PC-3 (cell line): ENCODE results near the gene ATP6V1G2. TPM values are rescaled to one million over a fixed set of nuclear protein-coding genes. Genes with fewer than 3 reads are reported as not detected.

Source experiments
- ATAC-seq: fragments of 200-7000 bp; cut with Tn5 transposase; 2 replicates; pipeline ENCODE4 v1.9.1; 2020; ENCODE audit warnings: mild to moderate bottlenecking, moderate library complexity
- BruUV-seq: library from RNA; stranded (reverse); fragments of 400-500 nt; replicated peaks from 2 replicates; lab custom pipeline; 2021; lab: Mats Ljungman, UMichigan
- CTCF ChIA-PET: fragments of 300-600 bp; sonication (Branson Sonifier 250); formaldehyde crosslinking; loops from one replicate; lab custom pipeline; 2022; ENCODE audit warnings: antibody characterized with exemption; lab: Charles Lee
- POLR2A ChIA-PET: fragments of 300-600 bp; sonication (Branson Sonifier 250); formaldehyde crosslinking; loops from one replicate; lab custom pipeline; 2022; ENCODE audit warnings: antibody characterized with exemption; ENCODE audit not compliant: unreplicated experiment; lab: Charles Lee
- DNase-seq: peaks from one replicate; pipeline ENCODE4 v3.0.0-alpha.2; 2015
- H2AFZ ChIP-seq: fragments of 300-600 bp; sonication (generic); 2 replicates; pipeline ENCODE4 v1.6.0; 2016; ENCODE audit warnings: antibody characterized with exemption, low read length
- H3F3A ChIP-seq: fragments of 300-600 bp; sonication (generic); one replicate; pipeline ENCODE4 v1.6.0; 2017; ENCODE audit warnings: antibody characterized with exemption, low read length, control low read depth, mild to moderate bottlenecking; ENCODE audit not compliant: unreplicated experiment
- H3K27ac ChIP-seq: fragments of 300-600 bp; sonication (generic); 2 replicates; pipeline ENCODE4 v1.5.1; 2016; ENCODE audit warnings: mild to moderate bottlenecking, low read length
- H3K27me3 ChIP-seq: fragments of 300-600 bp; sonication (generic); 2 replicates; pipeline ENCODE4 v1.6.1; 2016; ENCODE audit warnings: low read length, mixed read lengths
- H3K36me3 ChIP-seq: fragments of 300-600 bp; sonication (generic); 2 replicates; pipeline ENCODE4 v1.6.1; 2016; ENCODE audit warnings: low read depth, mixed run types, low read length, mixed read lengths
- H3K4me1 ChIP-seq: fragments of 300-600 bp; sonication (generic); 2 replicates; pipeline ENCODE4 v1.5.1; 2016; ENCODE audit warnings: low read length; ENCODE audit not compliant: insufficient read depth
- H3K4me2 ChIP-seq: fragments of 300-600 bp; sonication (generic); 2 replicates; pipeline ENCODE4 v1.6.0; 2016; ENCODE audit warnings: low read length
- H3K4me3 ChIP-seq: fragments of 300-600 bp; sonication (generic); 2 replicates; pipeline ENCODE4 v1.5.1; 2016; ENCODE audit warnings: mild to moderate bottlenecking, low read length, mixed read lengths
- H3K79me2 ChIP-seq: fragments of 300-600 bp; sonication (generic); 2 replicates; pipeline ENCODE4 v1.6.1; 2017; ENCODE audit warnings: low read length, mixed read lengths
- H3K9ac ChIP-seq: fragments of 300-600 bp; sonication (generic); 2 replicates; pipeline ENCODE4 v1.6.0; 2016; ENCODE audit warnings: mild to moderate bottlenecking, low read length
- H3K9me2 ChIP-seq: fragments of 300-600 bp; sonication (generic); replicated peaks from 2 replicates; pipeline ENCODE4 v1.6.1; 2016; ENCODE audit warnings: mixed run types, low read length, mixed read lengths
- H3K9me3 ChIP-seq: fragments of 300-600 bp; sonication (generic); 2 replicates; pipeline ENCODE4 v1.6.1; 2016; ENCODE audit warnings: low read length, mixed read lengths
- H4K20me1 ChIP-seq: fragments of 300-600 bp; sonication (generic); 2 replicates; pipeline ENCODE4 v1.6.1; 2016; ENCODE audit warnings: low read length, mixed read lengths
- CTCF ChIP-seq: fragments of 300-600 bp; sonication (generic); conservative IDR thresholded peaks from 2 replicates; pipeline ENCODE4 v1.5.1; 2017; ENCODE audit warnings: antibody characterized with exemption, low read depth, mild to moderate bottlenecking, low read length
- EZH2 ChIP-seq: fragments of 300-600 bp; sonication (generic); IDR thresholded peaks from one replicate; pipeline ENCODE4 v1.6.1; 2017; ENCODE audit warnings: antibody characterized with exemption, mild to moderate bottlenecking, low read length; ENCODE audit not compliant: unreplicated experiment
- EZH2phosphoT487 ChIP-seq: fragments of 300-600 bp; sonication (generic); IDR thresholded peaks from 2 replicates; pipeline ENCODE4 v1.6.1; 2018; ENCODE audit warnings: mild to moderate bottlenecking, antibody characterized with exemption, low read length, borderline replicate concordance
- intact Hi-C: fragments of 100-400 bp; cut with micrococcal nuclease; formaldehyde crosslinking; loops from 2 replicates; pipeline ENCODE4 v1.9.0; 2023
- total RNA-seq: library from RNA; depleted of rRNA; stranded (reverse); fragments of >200 nt; gene quantifications from 2 replicates; pipeline ENCODE4 v1.2.3, GENCODE V29; 2014

ATP6V1G2 gene
- total RNA-seq, 1 experiment from 2014 or later, result 1.2 TPM

- intact Hi-C loops, result no loop called here
- no peak overlapping the region for H3K4me2 ChIP-seq
- ATAC-seq (no peak), DNase-seq (no peak)
- no peaks in the 10 kb centered on the region for H3K9me2 ChIP-seq
- H4K20me1 ChIP-seq, result no peaks in the 10 kb centered on the region
- no peak for TF ChIP-seq EZH2phosphoT487
- no peak for TF ChIP-seq CTCF
- TF ChIP-seq EZH2, result no peak
- POLR2A ChIA-PET, result no interaction called here
- CTCF ChIA-PET, result no interaction called here
- no peaks in the 10 kb centered on the region for H3K79me2 ChIP-seq
- H3K4me3 ChIP-seq, result no peak overlapping the region
- no peaks in the 10 kb centered on the region for H3K27me3 ChIP-seq
- no peaks in the 10 kb centered on the region for H3K4me1 ChIP-seq
- no peaks in the 10 kb centered on the region for H3K36me3 ChIP-seq
- H3K9ac ChIP-seq, result no peak overlapping the region
- H3F3A ChIP-seq, result no peaks in the 10 kb centered on the region
- H3K27ac ChIP-seq, result no peak overlapping the region
- H2AFZ ChIP-seq, result no peak overlapping the region
- BruUV-seq, result no TSS peak
- no peaks in the 10 kb centered on the region for H3K9me3 ChIP-seq
Measured at GRCh38 chr6:31569861-31570536, 23.6 kb upstream of the ATP6V1G2 start.

- no peak overlapping the region for H3K9ac ChIP-seq
- H3K4me2 ChIP-seq, result no peak overlapping the region
- no peaks in the 10 kb centered on the region for H3K79me2 ChIP-seq
- CTCF ChIA-PET, result no interaction called here
- no peaks in the 10 kb centered on the region for H3K27me3 ChIP-seq
- no peaks in the 10 kb centered on the region for H3F3A ChIP-seq
- ATAC-seq (no peak), DNase-seq (no peak)
- no peaks in the 10 kb centered on the region for H3K4me1 ChIP-seq
- BruUV-seq, result no TSS peak
- no peaks in the 10 kb centered on the region for H4K20me1 ChIP-seq
- no peaks in the 10 kb centered on the region for H3K36me3 ChIP-seq
- intact Hi-C loops, result no loop called here
- TF ChIP-seq EZH2 (no peak), EZH2phosphoT487 (no peak), CTCF (no peak)
- no peak overlapping the region for H3K4me3 ChIP-seq
- no peaks in the 10 kb centered on the region for H3K9me3 ChIP-seq
- no peak overlapping the region for H3K27ac ChIP-seq
- H2AFZ ChIP-seq, result no peak overlapping the region
- POLR2A ChIA-PET, result no interaction called here
- no peaks in the 10 kb centered on the region for H3K9me2 ChIP-seq
Measured at GRCh38 chr6:31568537-31568961, 22.1 kb upstream of the ATP6V1G2 start.

- H3K9me2 ChIP-seq, result no peaks in the 10 kb centered on the region
- no peaks in the 10 kb centered on the region for H3K79me2 ChIP-seq
- H3K4me2 ChIP-seq, result no peak overlapping the region
- no TSS peak for BruUV-seq
- no peak overlapping the region for H2AFZ ChIP-seq
- no peak overlapping the region for H3K27ac ChIP-seq
- no peaks in the 10 kb centered on the region for H3F3A ChIP-seq
- no peaks in the 10 kb centered on the region for H3K9me3 ChIP-seq
- ChIA-PET CTCF (no interaction called here), POLR2A (no interaction called here)
- intact Hi-C loops, result no loop called here
- no peak for TF ChIP-seq CTCF
- TF ChIP-seq EZH2, result no peak
- peaks cover 6% of the 10 kb centered on the region for H3K4me1 ChIP-seq
- no peaks in the 10 kb centered on the region for H4K20me1 ChIP-seq
- ATAC-seq (no peak), DNase-seq (no peak)
- no peak overlapping the region for H3K4me3 ChIP-seq
- H3K27me3 ChIP-seq, result no peaks in the 10 kb centered on the region
- no peak overlapping the region for H3K9ac ChIP-seq
- no peaks in the 10 kb centered on the region for H3K36me3 ChIP-seq
Measured at GRCh38 chr6:31567531-31568370, 21.3 kb upstream of the ATP6V1G2 start.
